Immature natural killer cell (primary cell): Measurements from ENCODE around the gene NDUFC2. TPM values are rescaled to one million over a fixed set of nuclear protein-coding genes. Genes with fewer than 3 reads are reported as not detected.
A peak's percentile ranks its signal among the peaks of the same experiment; 100 is the strongest.
"Not testable (repeated sequence)": the region's sequence is repeated elsewhere in the genome, so short reads cannot be mapped to it uniquely, and the experiment has no call there.

Experiments
- DNase-seq, 3 donors: peaks; one replicate each; pipeline ENCODE4 v3.0.0; 2022; ENCODE audit warnings: mixed read lengths in 1 of 3
- H3K27ac Mint-ChIP-seq, 6 donors: one replicate each; pipeline ENCODE4 v1.8.0; 2020; ENCODE audit warnings: mixed read lengths in 6 of 6, mild to moderate bottlenecking in 5 of 6, inconsistent platforms in 4 of 6, moderate library complexity in 3 of 6
- H3K27me3 Mint-ChIP-seq, 3 donors: one replicate each; pipeline ENCODE4 v1.8.0; 2020 to 2021; ENCODE audit warnings: low read depth in 3 of 3, mild to moderate bottlenecking in 3 of 3, mixed read lengths in 3 of 3, moderate library complexity in 3 of 3, inconsistent platforms in 1 of 3
- H3K36me3 Mint-ChIP-seq, 3 donors: one replicate each; pipeline ENCODE4 v1.8.0; 2020; ENCODE audit warnings: mixed read lengths in 3 of 3, inconsistent platforms in 2 of 3, mild to moderate bottlenecking in 2 of 3
- H3K4me1 Mint-ChIP-seq, 2 donors: one replicate each; pipeline ENCODE4 v1.8.0; 2020; ENCODE audit warnings: inconsistent platforms in 2 of 2, mild to moderate bottlenecking in 2 of 2, mixed read lengths in 2 of 2, moderate library complexity in 1 of 2
- H3K4me3 Mint-ChIP-seq, 5 donors: one replicate each; pipeline ENCODE4 v1.8.0; 2020; ENCODE audit warnings: mild to moderate bottlenecking in 5 of 5, mixed read lengths in 5 of 5, inconsistent platforms in 3 of 5, moderate library complexity in 3 of 5
- H3K9me3 Mint-ChIP-seq, 6 donors: one replicate each; pipeline ENCODE4 v1.8.0; 2020; ENCODE audit warnings: mild to moderate bottlenecking in 6 of 6, mixed read lengths in 6 of 6, inconsistent platforms in 4 of 6, moderate library complexity in 3 of 6
- polyA plus RNA-seq, 3 donors: library from polyadenylated mRNA; unstranded; fragments of 300-500 nt; fragmentation: Illumina TruSeq; gene quantifications; one replicate each; pipeline ENCODE4 v1.2.3, GENCODE V29; 2021

The NDUFC2 gene
- polyA plus RNA-seq, 3 donors from 2014 or later = 172 to 320 (median 243) TPM

GRCh38 chr11:78072455-78072854 is 7.2 kb downstream of the NDUFC2 start:
- no peaks in the 10 kb centered on the region for H3K27me3 Mint-ChIP-seq
- H3K27ac Mint-ChIP-seq = no peak overlapping the region
- H3K9me3 Mint-ChIP-seq = no peaks in the 10 kb centered on the region
- peaks cover 28 to 54% of the 10 kb centered on the region in 2 donors for H3K4me1 Mint-ChIP-seq
- H3K4me3 Mint-ChIP-seq = no peak overlapping the region
- DNase-seq = no peak
- H3K36me3 Mint-ChIP-seq = peaks cover 8 to 34% (median 13%) of the 10 kb centered on the region in 3 donors

GRCh38 chr11:78071717-78072116 is 7.9 kb downstream of the NDUFC2 start:
- Mint-ChIP-seq H3K36me3 (peaks cover 11 to 37% (median 15%) of the 10 kb centered on the region in 3 donors), H3K27me3 (no peaks in the 10 kb centered on the region), H3K9me3 (no peaks in the 10 kb centered on the region), H3K4me1 (peaks cover 25 to 47% of the 10 kb centered on the region in 2 donors), H3K27ac (peak overlapping the region in 1 of 6 donors; percentile 23), H3K4me3 (no peak overlapping the region)
- DNase-seq = no peak

- H3K9me3 Mint-ChIP-seq = no peaks in the 10 kb centered on the region
- no peak overlapping the region for H3K4me3 Mint-ChIP-seq
- H3K4me1 Mint-ChIP-seq = peaks cover 14 to 36% of the 10 kb centered on the region in 2 donors
- no peak for DNase-seq
- peaks cover 11 to 37% (median 15%) of the 10 kb centered on the region in 3 donors for H3K36me3 Mint-ChIP-seq
- no peaks in the 10 kb centered on the region for H3K27me3 Mint-ChIP-seq
- no peak overlapping the region for H3K27ac Mint-ChIP-seq
These were observed 9.0 kb downstream of the NDUFC2 start for GRCh38 chr11:78070621-78071020.

- Mint-ChIP-seq H3K4me1 (peaks cover 5 to 25% of the 10 kb centered on the region in 2 donors), H3K27me3 (no peaks in the 10 kb centered on the region), H3K27ac (no peak overlapping the region), H3K4me3 (no peak overlapping the region), H3K36me3 (peaks cover 12 to 33% (median 15%) of the 10 kb centered on the region in 3 donors), H3K9me3 (no peaks in the 10 kb centered on the region)
- DNase-seq = no peak
These were observed 10.2 kb downstream of the NDUFC2 start for GRCh38 chr11:78069465-78069864.

GRCh38 chr11:78067704-78068103 is 12.0 kb downstream of the NDUFC2 start:
- H3K9me3 Mint-ChIP-seq = no peaks in the 10 kb centered on the region
- H3K27me3 Mint-ChIP-seq = no peaks in the 10 kb centered on the region
- H3K4me3 Mint-ChIP-seq = no peak overlapping the region
- no peak overlapping the region for H3K27ac Mint-ChIP-seq
- peaks cover 5 to 12% of the 10 kb centered on the region in 2 donors for H3K4me1 Mint-ChIP-seq
- peaks cover 14 to 31% (median 15%) of the 10 kb centered on the region in 3 donors for H3K36me3 Mint-ChIP-seq
- DNase-seq = no peak

GRCh38 chr11:78066471-78066870 is 13.2 kb downstream of the NDUFC2 start:
- Mint-ChIP-seq H3K9me3 (no peaks in the 10 kb centered on the region), H3K4me1 (peaks cover 2 to 3% of the 10 kb centered on the region in 2 donors), H3K27ac (no peak overlapping the region), H3K4me3 (no peak overlapping the region), H3K27me3 (no peaks in the 10 kb centered on the region), H3K36me3 (peaks cover 12 to 22% (median 14%) of the 10 kb centered on the region in 3 donors)
- DNase-seq = no peak

GRCh38 chr11:78065203-78065602 is 14.5 kb downstream of the NDUFC2 start:
- Mint-ChIP-seq H3K36me3 (peaks cover 10 to 17% (median 14%) of the 10 kb centered on the region in 3 donors), H3K27me3 (no peaks in the 10 kb centered on the region), H3K4me3 (no peak overlapping the region), H3K4me1 (peaks cover 0 to 3% of the 10 kb centered on the region in 2 donors), H3K9me3 (no peaks in the 10 kb centered on the region), H3K27ac (no peak overlapping the region)
- DNase-seq = no peak

- H3K9me3 Mint-ChIP-seq = no peaks in the 10 kb centered on the region
- peaks cover 5 to 14% (median 6%) of the 10 kb centered on the region in 3 donors for H3K36me3 Mint-ChIP-seq
These were observed 16.1 kb downstream of the NDUFC2 start, which contains the start of gene THRSP for GRCh38 chr11:78063440-78064181. Gene THRSP, plus strand, starts transcription at chr11:78063861. Its CDS starts 21 bp downstream, at chr11:78063882.

GRCh38 chr11:78062671-78063070 is 17.0 kb downstream of the NDUFC2 start:
- DNase-seq = no peak
- H3K4me1 Mint-ChIP-seq = peaks cover 0 to 3% of the 10 kb centered on the region in 2 donors
- no peak overlapping the region for H3K27ac Mint-ChIP-seq
- H3K27me3 Mint-ChIP-seq = no peaks in the 10 kb centered on the region
- H3K9me3 Mint-ChIP-seq = no peaks in the 10 kb centered on the region
- H3K4me3 Mint-ChIP-seq = no peak overlapping the region
- peaks cover 5 to 8% (median 5%) of the 10 kb centered on the region in 3 donors for H3K36me3 Mint-ChIP-seq

More at GRCh38 chr11:78063440-78064181, 16.1 kb downstream of the NDUFC2 start, which contains the start of gene THRSP:
- Mint-ChIP-seq H3K4me3 (no peak within 1 kb of the TSS), H3K27ac (no peak within 1 kb of the TSS), H3K4me1 (peaks cover 0 to 3% of the 10 kb centered on the region in 2 donors), H3K27me3 (no peaks in the 10 kb centered on the region)
- DNase-seq = no peak

- Mint-ChIP-seq H3K9me3 (no peaks in the 10 kb centered on the region), H3K27me3 (no peaks in the 10 kb centered on the region), H3K4me1 (no peaks in the 10 kb centered on the region), H3K4me3 (no peak overlapping the region), H3K27ac (peak overlapping the region in 1 of 6 donors; percentile 67), H3K36me3 (peaks cover 0 to 3% (median 0%) of the 10 kb centered on the region in 3 donors)
- DNase-seq = no peak
These were observed 17.7 kb downstream of the NDUFC2 start for GRCh38 chr11:78061921-78062311.

- Mint-ChIP-seq H3K27ac (peak overlapping the region in 1 of 6 donors; percentile 67), H3K27me3 (no peaks in the 10 kb centered on the region), H3K4me1 (no peaks in the 10 kb centered on the region), H3K4me3 (no peak overlapping the region), H3K9me3 (no peaks in the 10 kb centered on the region), H3K36me3 (peaks cover 0 to 3% (median 0%) of the 10 kb centered on the region in 3 donors)
- no peak for DNase-seq
These were observed 18.4 kb downstream of the NDUFC2 start for GRCh38 chr11:78061088-78061920.

- no peak overlapping the region for H3K4me3 Mint-ChIP-seq
- no peak overlapping the region for H3K27ac Mint-ChIP-seq
- H3K36me3 Mint-ChIP-seq = peaks cover 0 to 3% (median 0%) of the 10 kb centered on the region in 3 donors
- no peaks in the 10 kb centered on the region for H3K4me1 Mint-ChIP-seq
- DNase-seq = no peak
- no peaks in the 10 kb centered on the region for H3K27me3 Mint-ChIP-seq
- no peaks in the 10 kb centered on the region for H3K9me3 Mint-ChIP-seq
These were observed 19.1 kb downstream of the NDUFC2 start for GRCh38 chr11:78060533-78060932.

GRCh38 chr11:78059749-78060328 is 19.8 kb downstream of the NDUFC2 start:
- H3K27ac Mint-ChIP-seq, H3K9me3 Mint-ChIP-seq, H3K27me3 Mint-ChIP-seq, H3K4me3 Mint-ChIP-seq, DNase-seq, H3K4me1 Mint-ChIP-seq, H3K36me3 Mint-ChIP-seq: not testable (repeated sequence)
